Measurements from ENCODE around the gene SYNE1.
A peak's percentile ranks its signal among the peaks of the same experiment; 100 is the strongest.
"Not testable (repeated sequence)": the region's sequence is repeated elsewhere in the genome, so short reads cannot be mapped to it uniquely, and the experiment has no call there.

The SYNE1 gene

GRCh38 chr6:152566103-152566875 is 70.9 kb downstream of the SYNE1 start:
- DNase-seq: no peak

GRCh38 chr6:152563177-152563576 is 74.0 kb downstream of the SYNE1 start:
- DNase-seq: no peak

DNA sequence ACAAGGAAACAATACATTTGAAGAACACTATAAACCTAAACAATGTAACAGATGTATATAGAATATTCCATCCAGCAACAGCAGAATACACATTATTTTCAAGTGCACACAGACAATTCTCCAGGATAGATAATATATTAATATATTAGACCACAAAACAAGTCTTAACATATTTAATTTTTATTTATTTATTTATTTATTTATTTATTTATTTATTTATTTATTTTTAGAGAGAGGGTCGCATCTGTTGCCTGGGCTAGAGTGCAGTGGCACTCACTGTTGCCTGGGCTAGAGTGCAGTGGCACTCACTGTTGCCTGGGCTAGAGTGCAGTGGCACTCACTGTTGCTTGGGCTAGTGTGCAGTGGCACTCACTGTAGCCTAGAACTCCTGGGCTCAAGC is 78.4 kb downstream of the SYNE1 start:
- not testable (repeated sequence) for DNase-seq

DNA sequence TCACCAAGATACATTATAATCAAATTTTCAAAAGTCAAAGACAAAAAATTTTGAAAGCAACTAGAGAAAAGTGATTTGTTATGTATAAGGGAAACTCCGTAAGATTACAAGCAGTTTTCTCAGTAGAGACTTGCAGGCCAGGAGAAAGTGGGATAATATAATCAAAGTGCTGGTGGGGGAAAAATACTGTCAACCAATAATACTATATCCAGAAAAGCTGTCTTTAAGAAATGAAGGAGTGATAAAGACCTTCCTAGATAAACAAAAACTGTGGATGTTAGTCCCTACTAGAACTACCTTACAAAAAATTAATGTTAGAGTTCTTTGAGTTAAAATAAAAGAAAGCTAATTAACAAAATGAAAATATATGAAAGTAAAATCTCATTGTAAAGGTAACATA is 79.7 kb downstream of the SYNE1 start:
- no peak for DNase-seq

- no peak for DNase-seq
Observed at GRCh38 chr6:152554851-152555250, 82.3 kb downstream of the SYNE1 start.

- peak; percentile 25 for DNase-seq
Observed at GRCh38 chr6:152552616-152553209, 84.4 kb downstream of the SYNE1 start.

GRCh38 chr6:152543519-152543918 is 93.6 kb downstream of the SYNE1 start:
- DNase-seq: no peak

DNA sequence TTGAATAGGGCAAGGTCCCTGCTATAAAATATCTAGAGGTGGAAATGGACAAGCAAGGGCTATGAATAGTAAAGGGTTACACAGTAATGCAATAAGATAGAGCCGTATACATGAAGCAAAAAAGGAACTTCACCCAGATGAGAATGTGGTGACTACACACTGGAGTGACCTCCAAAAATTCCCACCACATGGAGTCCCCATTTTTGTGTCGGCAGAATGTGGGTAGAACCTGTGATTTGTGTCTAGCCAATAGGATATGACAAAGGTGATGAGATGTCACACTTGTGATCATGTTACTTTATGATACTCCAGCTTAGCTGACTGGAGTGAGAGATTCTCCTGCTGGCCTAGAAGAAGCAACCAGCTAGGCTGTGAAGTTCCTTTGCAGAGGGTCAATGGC is 96.8 kb downstream of the SYNE1 start:
- DNase-seq: no peak

- DNase-seq: no peak
Observed at GRCh38 chr6:152534541-152534940, 102.6 kb downstream of the SYNE1 start.

DNA sequence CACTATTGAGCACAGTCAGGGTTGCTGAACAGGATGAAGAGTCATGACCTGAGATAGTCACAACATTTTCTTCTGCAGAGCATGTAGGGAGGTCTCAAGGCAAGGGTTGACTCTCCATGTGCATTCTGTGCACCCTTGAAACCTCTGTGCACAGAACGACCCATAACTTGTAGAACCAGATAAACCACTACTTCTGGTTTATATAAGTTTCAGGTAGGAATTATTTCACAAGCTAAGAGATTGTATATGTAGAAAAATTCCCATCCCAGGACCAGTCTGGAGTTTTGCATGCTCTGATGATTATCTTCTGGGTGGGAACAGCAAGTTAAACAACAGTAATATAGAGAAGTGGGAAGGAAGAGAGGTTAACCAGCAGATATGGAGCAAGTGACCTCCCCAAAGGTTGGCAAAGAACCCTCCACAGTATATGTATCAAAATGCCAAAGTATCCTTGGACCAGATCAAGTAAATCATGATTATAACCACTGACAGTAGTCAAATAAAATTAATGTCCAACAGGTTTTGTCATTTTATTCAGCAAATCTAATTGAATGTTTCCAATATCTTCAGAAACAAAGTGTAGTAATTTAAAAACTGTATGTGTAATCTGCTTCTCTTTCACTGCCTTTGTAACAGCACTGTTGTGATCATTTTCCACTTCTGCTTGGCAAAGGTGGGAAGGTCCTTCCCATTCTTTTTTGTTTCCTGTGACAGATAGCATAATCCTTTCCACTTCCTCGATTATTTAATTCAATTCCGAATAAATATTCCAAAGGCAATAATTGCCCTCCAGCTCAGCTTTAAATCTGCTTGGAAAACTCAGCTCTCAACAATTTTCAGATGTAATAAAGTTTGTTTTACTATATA is 104.4 kb downstream of the SYNE1 start:
- DNase-seq: no peak

DNA sequence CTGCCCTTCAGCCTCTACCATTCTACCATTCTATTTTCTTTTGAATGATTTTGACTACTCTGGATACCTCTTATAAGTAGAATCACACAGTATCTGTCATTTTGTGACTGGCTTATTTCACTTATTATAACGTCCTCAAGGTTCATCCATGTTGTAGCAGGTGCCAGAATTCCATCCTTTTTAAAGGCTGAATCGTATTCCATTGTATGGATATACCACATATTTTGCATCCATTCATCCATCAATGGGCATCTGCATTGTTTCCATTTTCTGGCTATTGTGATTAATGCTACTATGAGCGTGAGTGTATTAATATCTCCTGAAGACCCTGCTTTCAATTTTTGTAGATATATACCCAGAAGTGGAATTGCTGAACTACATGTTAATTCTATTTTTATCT is 105.5 kb downstream of the SYNE1 start:
- no peak for DNase-seq

GRCh38 chr6:152529369-152529768 is 107.8 kb downstream of the SYNE1 start:
- DNase-seq: no peak

DNA sequence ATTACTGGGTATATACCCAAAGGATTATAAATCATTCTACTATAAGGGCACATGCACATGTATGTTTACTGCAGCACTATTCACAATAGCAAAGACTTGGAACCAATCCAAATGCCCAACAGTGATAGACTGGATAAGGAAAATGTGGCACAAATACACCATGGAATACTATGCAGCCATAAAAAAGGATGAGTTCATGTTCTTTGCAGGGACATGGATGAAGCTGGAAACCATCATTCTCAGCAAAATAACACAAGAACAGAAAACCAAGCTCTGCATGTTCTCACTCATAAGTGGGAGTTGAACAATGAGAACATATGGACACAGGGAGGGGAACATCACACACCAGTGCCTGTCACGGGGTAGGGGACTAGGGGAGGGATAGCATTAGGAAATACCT is 123.0 kb downstream of the SYNE1 start:
- not testable (repeated sequence) for DNase-seq

- no peak for DNase-seq
Observed at GRCh38 chr6:152509916-152510315, 127.2 kb downstream of the SYNE1 start.

DNA sequence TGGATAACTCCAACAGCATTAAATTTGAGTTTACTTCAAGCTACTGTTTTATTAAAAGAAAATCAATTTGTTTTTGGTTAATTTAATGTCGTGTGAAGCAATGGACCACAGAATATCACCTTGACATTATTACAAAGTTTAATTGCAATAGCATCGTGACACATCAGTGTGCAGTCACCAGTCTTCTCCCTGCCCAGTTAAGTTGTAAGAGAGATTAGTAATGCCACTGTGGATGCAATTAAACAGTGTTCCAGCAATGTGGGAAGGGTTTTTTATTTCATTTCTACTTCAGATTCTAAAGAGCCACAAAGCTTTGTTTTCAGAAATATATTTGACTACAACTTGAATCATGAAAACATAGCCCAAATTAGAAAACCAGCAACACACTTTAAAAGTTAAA is 128.7 kb downstream of the SYNE1 start:
- DNase-seq: no peak

DNA sequence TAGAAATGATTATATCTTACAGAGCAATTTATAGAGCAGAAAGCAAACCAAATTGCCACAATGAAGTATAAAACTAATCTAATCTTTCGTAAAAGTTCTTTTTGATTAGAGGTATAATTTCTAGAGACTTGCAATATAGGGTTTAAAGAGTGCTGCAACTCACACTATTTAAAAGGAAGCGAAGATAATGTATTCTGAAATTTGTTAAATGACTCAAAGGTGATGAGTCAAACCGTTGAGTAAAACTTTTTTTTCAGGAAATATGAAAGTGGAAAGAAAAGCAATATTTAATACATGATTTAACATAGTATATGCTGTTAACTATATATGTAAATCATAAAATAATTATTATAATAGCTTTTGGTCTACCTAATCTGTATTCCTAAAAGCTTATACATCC is 133.6 kb downstream of the SYNE1 start:
- no peak for DNase-seq

DNA sequence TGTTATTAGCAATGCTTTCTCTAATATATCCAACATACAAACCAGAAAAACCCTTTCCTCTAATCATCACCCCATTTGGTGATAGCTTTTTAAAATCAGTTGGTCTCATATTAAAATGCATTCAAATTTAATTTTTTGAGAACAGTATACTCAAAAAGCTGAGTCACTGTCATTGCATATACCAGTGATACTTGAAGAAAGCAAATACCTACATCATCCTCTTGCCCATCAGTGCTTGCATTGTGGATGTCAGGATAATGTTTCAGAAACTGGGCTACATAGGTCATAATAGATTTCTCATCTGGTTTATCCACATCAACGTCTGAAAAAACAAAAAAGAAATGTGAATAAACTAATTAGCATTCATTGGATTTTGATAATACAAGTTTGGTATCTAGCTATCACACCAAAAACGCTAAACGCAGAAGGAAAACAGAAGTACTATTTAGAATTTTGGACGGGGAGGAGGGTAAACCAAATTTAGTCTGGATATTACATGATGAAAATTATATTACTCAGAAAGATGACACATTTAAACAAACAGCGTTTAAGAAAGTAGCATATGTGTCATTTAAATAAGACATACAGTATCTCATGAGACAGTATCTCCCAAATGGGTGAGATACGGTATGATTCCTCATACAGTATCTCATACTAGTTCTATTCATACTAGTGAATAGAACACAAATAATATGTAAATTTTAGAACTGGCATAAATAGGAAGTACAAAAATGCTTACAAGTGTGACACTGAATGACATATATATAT is 134.6 kb downstream of the SYNE1 start:
- no peak for DNase-seq

GRCh38 chr6:152499931-152500330 is 137.2 kb downstream of the SYNE1 start:
- no peak for DNase-seq

GRCh38 chr6:152496731-152497130 is 140.4 kb downstream of the SYNE1 start:
- no peak for DNase-seq

- DNase-seq: not testable (repeated sequence)
Observed at GRCh38 chr6:152495456-152495855, 141.7 kb downstream of the SYNE1 start.

GRCh38 chr6:152492281-152492680 is 144.9 kb downstream of the SYNE1 start:
- DNase-seq: not testable (repeated sequence)

- not testable (repeated sequence) for DNase-seq
Observed at GRCh38 chr6:152491501-152491900, 145.7 kb downstream of the SYNE1 start.

GRCh38 chr6:152490971-152491378 is 146.2 kb downstream of the SYNE1 start:
- not testable (repeated sequence) for DNase-seq

All from NK-92 treated with Interleukin-12 subunit alpha and Interleukin-12 subunit beta, amount 100 ng/mL, for 24 hours (cell line).